Tongue (tissue), 2 donors: ENCODE measurements around the gene CALCOCO1. TPM values are rescaled to one million over a fixed set of nuclear protein-coding genes. Genes with fewer than 3 reads are reported as not detected.
"Not testable (repeated sequence)": the region's sequence is repeated elsewhere in the genome, so short reads cannot be mapped to it uniquely, and the experiment has no call there.

Experiments used
- DNase-seq: peaks from one replicate; pipeline ENCODE4 v3.0.0-alpha.2; 2015
- total RNA-seq: library from RNA; depleted of rRNA; stranded (reverse); fragments of >200 nt; gene quantifications from one replicate; pipeline ENCODE4 v1.2.3, GENCODE V29; 2014

Gene CALCOCO1
- total RNA-seq, 1 donor from 2014 or later, result 137 TPM

- no peak for DNase-seq
Measured at GRCh38 chr12:53733051-53733806, 6.0 kb upstream of the CALCOCO1 start.

GRCh38 chr12:53729644-53730043 lies 2.4 kb upstream of the CALCOCO1 start:
- DNase-seq, result no peak

GRCh38 chr12:53728206-53728605 lies 954 bp upstream of the CALCOCO1 start:
- DNase-seq, result no peak

- peak; percentile 48 for DNase-seq
Measured at GRCh38 chr12:53726946-53727309, 324 bp downstream of the CALCOCO1 start.

GRCh38 chr12:53726341-53726740 lies 911 bp downstream of the CALCOCO1 start:
- no peak for DNase-seq

GRCh38 chr12:53725824-53726223 lies 1.4 kb downstream of the CALCOCO1 start:
- no peak for DNase-seq

GRCh38 chr12:53722450-53723041 lies 4.7 kb downstream of the CALCOCO1 start:
- DNase-seq, result no peak

- no peak for DNase-seq
Measured at GRCh38 chr12:53720946-53721345, 6.3 kb downstream of the CALCOCO1 start.

GRCh38 chr12:53719649-53720048 lies 7.6 kb downstream of the CALCOCO1 start:
- DNase-seq, result no peak

GRCh38 chr12:53718567-53718966 lies 8.7 kb downstream of the CALCOCO1 start:
- not testable (repeated sequence) for DNase-seq

- no peak for DNase-seq
Measured at GRCh38 chr12:53717319-53717718, 9.9 kb downstream of the CALCOCO1 start.

- DNase-seq, result no peak
Measured at GRCh38 chr12:53714004-53714403, 13.2 kb downstream of the CALCOCO1 start.

- DNase-seq, result no peak
Measured at GRCh38 chr12:53713516-53713915, 13.7 kb downstream of the CALCOCO1 start.

- DNase-seq, result no peak
Measured at GRCh38 chr12:53712059-53712643, 15.1 kb downstream of the CALCOCO1 start.

- DNase-seq, result no peak
Measured at GRCh38 chr12:53710091-53710490, 17.2 kb downstream of the CALCOCO1 start.

- no peak for DNase-seq
Measured at GRCh38 chr12:53709671-53710070, 17.6 kb downstream of the CALCOCO1 start.

GRCh38 chr12:53706080-53706479 lies 21.2 kb downstream of the CALCOCO1 start:
- DNase-seq, result no peak

GRCh38 chr12:53703756-53704155 lies 23.5 kb downstream of the CALCOCO1 start:
- DNase-seq, result no peak

GRCh38 chr12:53701518-53702264 lies 25.6 kb downstream of the CALCOCO1 start:
- peak; percentile 84 for DNase-seq

GRCh38 chr12:53700567-53700966 lies 26.7 kb downstream of the CALCOCO1 start:
- no peak for DNase-seq

- DNase-seq, result no peak
Measured at GRCh38 chr12:53699678-53700025, 27.6 kb downstream of the CALCOCO1 start.

- no peak for DNase-seq
Measured at GRCh38 chr12:53698948-53699677, 28.1 kb downstream of the CALCOCO1 start.
